H1 (cell line): ENCODE measurements around the gene TCEA2. TPM values are rescaled to one million over a fixed set of nuclear protein-coding genes. Genes with fewer than 3 reads are reported as not detected.
A peak's percentile ranks its signal among the peaks of the same experiment; 100 is the strongest.

Experiments used
- CTCF ChIA-PET: fragments of 300-600 bp; sonication (Branson Sonifier 250); formaldehyde crosslinking; loops from one replicate; lab custom pipeline; 2021; ENCODE audit not compliant: partially characterized antibody; lab: Charles Lee
- POLR2A ChIA-PET: fragments of 300-600 bp; sonication (Branson Sonifier 250); formaldehyde crosslinking; loops from one replicate; lab custom pipeline; 2021; ENCODE audit warnings: inconsistent platforms; ENCODE audit not compliant: partially characterized antibody; lab: Charles Lee
- DNase-seq, 2 experiments: peaks; one replicate each; pipeline versions ENCODE4 v3.0.0 to v3.0.0-alpha.2; 2010 to 2022; ENCODE audit warnings: low spot score in 2 of 2, low read depth in 1 of 2, mixed read lengths in 1 of 2
- FAIRE-seq: peaks from 2 replicates; lab custom pipeline; 2011; peaks lifted over from hg19 to GRCh38; lab: Jason Lieb, UNC
- H2AFZ ChIP-seq: 2 replicates; pipeline ENCODE4 v1.8.1; 2012; ENCODE audit warnings: low read length, inconsistent platforms
- H2AK5ac ChIP-seq: 2 replicates; pipeline ENCODE4 v1.6.1; 2013; ENCODE audit warnings: low read depth, low read length
- H2BK120ac ChIP-seq: replicated peaks from 2 replicates; pipeline ENCODE3; 2013; ENCODE audit warnings: low read depth, low read length, inconsistent platforms
- H2BK12ac ChIP-seq: 2 replicates; pipeline ENCODE4 v1.6.1; 2013; ENCODE audit warnings: low read depth, low read length
- H2BK15ac ChIP-seq: 2 replicates; pipeline ENCODE4 v1.6.1; 2013; ENCODE audit warnings: low read length
- H2BK20ac ChIP-seq: 2 replicates; pipeline ENCODE4 v1.6.1; 2013; ENCODE audit warnings: low read length
- H2BK5ac ChIP-seq: 2 replicates; pipeline ENCODE4 v1.6.1; 2013; ENCODE audit warnings: low read depth, low read length
- H3K14ac ChIP-seq: 2 replicates; pipeline ENCODE4 v1.6.1; 2013; ENCODE audit warnings: inconsistent platforms; ENCODE audit not compliant: insufficient read length
- H3K18ac ChIP-seq: 2 replicates; pipeline ENCODE4 v1.6.1; 2013; ENCODE audit warnings: low read length; ENCODE audit errors: extremely low read depth
- H3K23ac ChIP-seq: 2 replicates; pipeline ENCODE4 v1.6.1; 2013; ENCODE audit warnings: inconsistent platforms; ENCODE audit not compliant: insufficient read length
- H3K23me2 ChIP-seq: 2 replicates; pipeline ENCODE4 v1.6.1; 2013; ENCODE audit warnings: low read depth, low read length
- H3K27ac ChIP-seq: 2 replicates; pipeline ENCODE4 v1.6.1; 2011; ENCODE audit warnings: low read depth, low read length, inconsistent platforms
- H3K27me3 ChIP-seq, 4 experiments: replicated peaks in 1 of 4; 1 replicate in 1 of 4; 2 replicates in 3 of 4; pipeline versions ENCODE4 v1.6.1 to v1.8.1; 2011 to 2013; ENCODE audit warnings: low read length in 3 of 4, mild to moderate bottlenecking in 3 of 4, inconsistent platforms in 2 of 4, mixed read lengths in 2 of 4, moderate library complexity in 1 of 4; ENCODE audit not compliant: control insufficient read depth in 3 of 4, insufficient read depth in 3 of 4; ENCODE audit errors: extremely low read depth in 1 of 4
- H3K36me3 ChIP-seq, 4 experiments: 2 replicates each; pipeline versions ENCODE4 v1.6.1 to v1.8.1; 2011 to 2013; ENCODE audit warnings: mild to moderate bottlenecking in 4 of 4, low read length in 3 of 4, moderate library complexity in 2 of 4, control low read depth in 1 of 4, inconsistent platforms in 1 of 4; ENCODE audit not compliant: insufficient read depth in 4 of 4, control insufficient read depth in 2 of 4
- H3K4ac ChIP-seq: replicated peaks from 2 replicates; pipeline ENCODE3; 2013; ENCODE audit warnings: low read length, low read depth, mixed read lengths, inconsistent platforms; ENCODE audit not compliant: insufficient read length
- H3K4me1 ChIP-seq, 4 experiments: replicated peaks in 1 of 4; 1 replicate in 1 of 4; 2 replicates in 3 of 4; pipeline versions ENCODE4 v1.6.1 to v1.8.1; 2011 to 2013; ENCODE audit warnings: low read length in 3 of 4, inconsistent platforms in 2 of 4, mixed read lengths in 1 of 4; ENCODE audit not compliant: insufficient read depth in 4 of 4, control insufficient read depth in 3 of 4
- H3K4me2 ChIP-seq, 2 experiments: 2 replicates each; pipeline versions ENCODE4 v1.6.1 to v1.8.1; 2011 to 2013; ENCODE audit warnings: low read depth in 2 of 2, low read length in 2 of 2, control low read depth in 1 of 2, inconsistent platforms in 1 of 2, mild to moderate bottlenecking in 1 of 2; ENCODE audit not compliant: insufficient read depth in 1 of 2
- H3K4me3 ChIP-seq, 4 experiments: fragments of 200-600, 300-600 bp in 1 of 4; sonication (generic), shearing (Covaris generic), sonication (Bioruptor Twin) in 1 of 4; 2 replicates each; pipeline versions ENCODE4 v1.5.1 to v1.8.1; 2011 to 2016; ENCODE audit warnings: low read length in 4 of 4, low read depth in 3 of 4, control low read depth in 2 of 4, inconsistent platforms in 2 of 4, mild to moderate bottlenecking in 2 of 4, mixed read lengths in 1 of 4, moderate library complexity in 1 of 4; ENCODE audit not compliant: insufficient read depth in 2 of 4; ENCODE audit errors: extremely low read depth in 1 of 4
- H3K56ac ChIP-seq: replicated peaks from 2 replicates; pipeline ENCODE3; 2013; ENCODE audit warnings: low read depth, mild to moderate bottlenecking, mixed read lengths, low read length, inconsistent platforms; ENCODE audit not compliant: insufficient read length
- H3K79me1 ChIP-seq: 2 replicates; pipeline ENCODE4 v1.6.1; 2013; ENCODE audit warnings: low read depth, low read length, control low read depth
- H3K79me2 ChIP-seq, 2 experiments: 2 replicates each; pipeline versions ENCODE4 v1.6.1 to v1.8.1; 2012 to 2013; ENCODE audit warnings: low read length in 2 of 2, mild to moderate bottlenecking in 2 of 2, inconsistent platforms in 1 of 2; ENCODE audit not compliant: insufficient read depth in 2 of 2, control insufficient read depth in 1 of 2
- H3K9ac ChIP-seq, 4 experiments: replicated peaks in 1 of 4; 1 replicate in 1 of 4; 2 replicates in 3 of 4; pipeline versions ENCODE4 v1.6.1 to v1.8.1; 2011 to 2013; ENCODE audit warnings: low read depth in 3 of 4, low read length in 3 of 4, control low read depth in 2 of 4, mild to moderate bottlenecking in 2 of 4, moderate library complexity in 2 of 4, inconsistent platforms in 1 of 4; ENCODE audit errors: extremely low read depth in 1 of 4
- H3K9me3 ChIP-seq, 2 experiments: 2 replicates each; pipeline versions ENCODE4 v1.6.1 to v1.8.1; 2012 to 2013; ENCODE audit warnings: mild to moderate bottlenecking in 2 of 2, moderate library complexity in 2 of 2, control low read depth in 1 of 2, inconsistent platforms in 1 of 2, low read depth in 1 of 2, low read length in 1 of 2, mixed read lengths in 1 of 2; ENCODE audit not compliant: insufficient read depth in 2 of 2
- H4K20me1 ChIP-seq, 2 experiments: replicated peaks in 1 of 2; 2 replicates each; pipeline versions ENCODE3 to v1.8.1; 2011 to 2013; ENCODE audit warnings: inconsistent platforms in 2 of 2, low read length in 2 of 2, mild to moderate bottlenecking in 1 of 2; ENCODE audit not compliant: insufficient read depth in 2 of 2, control insufficient read depth in 1 of 2
- H4K5ac ChIP-seq: 2 replicates; pipeline ENCODE4 v1.6.1; 2013; ENCODE audit warnings: low read length, low read depth, mixed read lengths, inconsistent platforms; ENCODE audit not compliant: insufficient read length
- H4K8ac ChIP-seq: 2 replicates; pipeline ENCODE4 v1.8.0; 2013; ENCODE audit warnings: mild to moderate bottlenecking, moderate library complexity, low read length, inconsistent platforms; ENCODE audit not compliant: insufficient read depth; ENCODE audit errors: extremely low read depth
- H4K91ac ChIP-seq: replicated peaks from 2 replicates; pipeline ENCODE3; 2013; ENCODE audit warnings: low read length, mixed read lengths, inconsistent platforms; ENCODE audit not compliant: insufficient read length
- BCL11A ChIP-seq, 2 experiments: IDR thresholded peaks; one replicate each; pipeline ENCODE4 v1.6.1; 2011; ENCODE audit warnings: low read depth in 2 of 2, low read length in 2 of 2, mild to moderate bottlenecking in 2 of 2
- EP300 ChIP-seq, 2 experiments: IDR thresholded peaks; 1 replicate in 1 of 2; 2 replicates in 1 of 2; pipeline ENCODE4 v1.6.1; 2011 to 2012; ENCODE audit warnings: low read depth in 2 of 2, low read length in 2 of 2, mild to moderate bottlenecking in 2 of 2, borderline replicate concordance in 1 of 2, inconsistent platforms in 1 of 2, moderate library complexity in 1 of 2
- KDM1A ChIP-seq: fragments of 200-600, 300-600 bp; sonication (generic); IDR thresholded peaks from 2 replicates; pipeline ENCODE4 v1.7.1; 2016; ENCODE audit warnings: mild to moderate bottlenecking, low read length, borderline replicate concordance
- KDM5A ChIP-seq: fragments of 200-600 bp; IDR thresholded peaks from 2 replicates; pipeline ENCODE4 v1.7.1; 2012; ENCODE audit warnings: mild to moderate bottlenecking, low read length, inconsistent platforms, mixed read lengths
- POLR2A ChIP-seq, 2 experiments: IDR thresholded peaks; 1 replicate in 1 of 2; 2 replicates in 1 of 2; pipeline ENCODE4 v1.6.1; 2011; ENCODE audit warnings: low read depth in 2 of 2, low read length in 2 of 2, mild to moderate bottlenecking in 2 of 2; ENCODE audit errors: control extremely low read depth in 1 of 2
- POLR2AphosphoS5 ChIP-seq: IDR thresholded peaks from 2 replicates; pipeline ENCODE4 v1.6.1; 2011; ENCODE audit warnings: low read depth, low read length
- SIN3A ChIP-seq, 2 experiments: IDR thresholded peaks in 1 of 2; conservative IDR thresholded peaks in 1 of 2; 2 replicates each; pipeline ENCODE4 v1.6.1; 2011 to 2012; ENCODE audit warnings: low read length in 2 of 2, improper control_type of control experiment in 1 of 2, low read depth in 1 of 2, mild to moderate bottlenecking in 1 of 2
- SIRT6 ChIP-seq: IDR thresholded peaks from one replicate; pipeline ENCODE4 v1.7.1; 2012; ENCODE audit warnings: low read length, inconsistent platforms
- TAF7 ChIP-seq: optimal IDR thresholded peaks from 2 replicates; pipeline ENCODE3; 2011; ENCODE audit warnings: low read depth, mild to moderate bottlenecking, inconsistent platforms, low read length, moderate library complexity, borderline replicate concordance
- ZNF274 ChIP-seq: IDR thresholded peaks from 2 replicates; pipeline ENCODE4 v1.7.0; 2012; ENCODE audit warnings: low read length, borderline replicate concordance; ENCODE audit errors: extremely low read depth
- WGBS, 2 experiments: shearing (Covaris generic) in 1 of 2; methylation state at CpG; one replicate each; pipeline versions ENCODE4 v1.1.6 to v1.1.7; 2013 to 2015; ENCODE audit warnings: low lambda C conversion rate in 2 of 2, mixed read lengths in 2 of 2, inconsistent platforms in 1 of 2, low coverage in 1 of 2, missing lambda C conversion rate in 1 of 2; ENCODE audit not compliant: insufficient replicate concordance in 2 of 2, insufficient coverage in 1 of 2, insufficient read length in 1 of 2; ENCODE audit errors: extremely low coverage in 1 of 2, missing lambda C conversion rate in 1 of 2; 5-methylcytosine and 5-hydroxymethylcytosine counted together
- polyA plus RNA-seq, 7 experiments: library from polyadenylated mRNA; depleted of rRNA in 3 of 7; stranded (reverse) in 5 of 7; unstranded in 2 of 7; fragments of >200 nt in 5 of 7; fragments of 200-250 nt in 2 of 7; gene quantifications; 1 replicate in 5 of 7; 2 replicates in 1 of 7; 4 replicates in 1 of 7; pipeline versions ENCODE4 v1.2.1 to v1.2.3, GENCODE V29; 2011 to 2013; ENCODE audit warnings: missing spikeins in 2 of 7, mixed read lengths in 2 of 7
- total RNA-seq: library from RNA; stranded (reverse); fragmentation: NEBNext Ultra II Directional; extraction: Animal tissue kit (Norgen Biotek cat#: 25700); gene quantifications from 2 replicates; pipeline ENCODE4 v1.2.1, GENCODE V29; 2021

The TCEA2 gene
- total and polyA plus RNA-seq, 2 of the 8 experiments (the other 6 are each of a cell fraction or from before 2014, with no cell fraction given): 41.4 to 42.3 TPM

GRCh38 chr20:64051561-64052325 lies 11.3 kb upstream of the TCEA2 start:
- Histone ChIP-seq H2BK120ac (no peak overlapping the region), H3K56ac (no peak overlapping the region), H4K5ac (no peak overlapping the region), H3K79me2 (no peaks in the 10 kb centered on the region), H2AK5ac (no peak overlapping the region), H3K4me3 (no peak overlapping the region), H3K23me2 (peaks cover 4% of the 10 kb centered on the region; the same call in 1 of the 2 replicates), H2AFZ (no peak overlapping the region), H4K8ac (no peak overlapping the region), H3K4me1 (peaks cover 0 to 24% (median 11%) of the 10 kb centered on the region in 4 experiments; a peak in 6 of 7 replicates), H2BK5ac (no peak overlapping the region), H2BK12ac (no peak overlapping the region), H3K4ac (no peak overlapping the region), H3K79me1 (no peaks in the 10 kb centered on the region), H3K27me3 (peaks cover 36 to 53% (median 43%) of the 10 kb centered on the region in 4 experiments), H3K14ac (no peak overlapping the region), H3K4me2 (no peak overlapping the region), H3K9ac (no peak overlapping the region), H3K18ac (no peak overlapping the region), H2BK15ac (no peak overlapping the region), H3K27ac (no peak overlapping the region), H2BK20ac (0 out of 2 replicates have a peak overlapping the region, but pooled peaks have one; percentile 61), H3K36me3 (peaks cover 0 to 10% (median 0%) of the 10 kb centered on the region in 4 experiments; a peak in 1 of 8 replicates), H3K9me3 (no peaks in the 10 kb centered on the region), H3K23ac (no peak overlapping the region), H4K20me1 (no peaks in the 10 kb centered on the region), H4K91ac (no peak overlapping the region)
- TF ChIP-seq SIRT6 (no peak), BCL11A (IDR thresholded peaks at IDR 0.05; ENCODE audit: low read depth in 2 of 2, low read length in 2 of 2) (no peak), POLR2AphosphoS5 (no peak), KDM1A (no peak), POLR2A (IDR thresholded peaks at IDR 0.05; ENCODE audit: control extremely low read depth in 1 of 2, low read depth in 2 of 2, low read length in 2 of 2) (no peak), ZNF274 (no peak), KDM5A (no peak), EP300 (IDR thresholded peaks at IDR 0.05; ENCODE audit: borderline replicate concordance in 1 of 2, low read depth in 2 of 2, low read length in 2 of 2) (no peak), SIN3A (conservative IDR thresholded peaks at IDR 0.05 in 1 of 2, IDR thresholded peaks at IDR 0.05 in 1 of 2; ENCODE audit: low read depth in 1 of 2, low read length in 2 of 2) (no peak), TAF7 (no peak)
- 95% methylated on average over 15 of the region's 15 CpGs; no CpG with 5 or more reads in 1 of the 2 experiments for WGBS, 2 experiments
- FAIRE-seq: no peak
- DNase-seq: no peak
- ChIA-PET POLR2A (interaction anchor here (1.6 to 3.7 kb wide), 3 partner anchors 11 to 17 kb away, joined by 5 to 24 read pairs (median 7); partner anchors contain the start of gene TCEA2), CTCF (interaction anchor here (0.7 to 15.0 kb wide), 7 partner anchors 9 to 71 kb away, joined by 3 to 139 read pairs (median 24); partner anchors contain the start of genes LKAAEAR1, OPRL1, PRPF6 and RGS19)
